NCI-H460 (cell line): ENCODE data around the gene SH3RF3. TPM values are rescaled to one million over a fixed set of nuclear protein-coding genes. Genes with fewer than 3 reads are reported as not detected.
A peak's percentile ranks its signal among the peaks of the same experiment; 100 is the strongest.

Experiments used
- DNase-seq: peaks from one replicate; pipeline ENCODE4 v3.0.0-alpha.2; 2016; ENCODE audit warnings: low read depth; ENCODE audit errors: extremely low read depth
- total RNA-seq: library from RNA; depleted of rRNA; stranded (reverse); fragments of >200 nt; shearing (Covaris generic); gene quantifications from 2 replicates; pipeline ENCODE4 v1.2.3, GENCODE V29; 2014

Gene SH3RF3
- total RNA-seq, 1 experiment from 2014 or later, result 0.32 TPM

- no peak for DNase-seq
Measured at GRCh38 chr2:109271920-109272319, 142.9 kb downstream of the SH3RF3 start.

GRCh38 chr2:109272461-109272860 is 143.5 kb downstream of the SH3RF3 start:
- DNase-seq, result no peak

GRCh38 chr2:109275120-109276012 is 146.4 kb downstream of the SH3RF3 start:
- no peak for DNase-seq

GRCh38 chr2:109277406-109277805 is 148.4 kb downstream of the SH3RF3 start:
- DNase-seq, result no peak

- peak; percentile 25 for DNase-seq
Measured at GRCh38 chr2:109279243-109279860, 150.3 kb downstream of the SH3RF3 start.

- DNase-seq, result no peak
Measured at GRCh38 chr2:109280804-109281203, 151.8 kb downstream of the SH3RF3 start.

GRCh38 chr2:109282360-109282759 is 153.4 kb downstream of the SH3RF3 start:
- DNase-seq, result no peak

GRCh38 chr2:109282865-109283264 is 153.9 kb downstream of the SH3RF3 start:
- DNase-seq, result no peak

GRCh38 chr2:109284826-109285225 is 155.8 kb downstream of the SH3RF3 start:
- no peak for DNase-seq

GRCh38 chr2:109285244-109285651 is 156.2 kb downstream of the SH3RF3 start:
- DNase-seq, result no peak

GRCh38 chr2:109287413-109287812 is 158.4 kb downstream of the SH3RF3 start:
- no peak for DNase-seq

GRCh38 chr2:109287838-109288237 is 158.8 kb downstream of the SH3RF3 start:
- no peak for DNase-seq

GRCh38 chr2:109288544-109289368 is 159.8 kb downstream of the SH3RF3 start:
- DNase-seq, result no peak

GRCh38 chr2:109289504-109290222 is 160.7 kb downstream of the SH3RF3 start:
- no peak for DNase-seq

GRCh38 chr2:109290887-109291643 is 162.1 kb downstream of the SH3RF3 start:
- no peak for DNase-seq

- DNase-seq, result no peak
Measured at GRCh38 chr2:109292386-109292785, 163.4 kb downstream of the SH3RF3 start.

- no peak for DNase-seq
Measured at GRCh38 chr2:109293663-109294062, 164.7 kb downstream of the SH3RF3 start.

GRCh38 chr2:109294523-109294922 is 165.5 kb downstream of the SH3RF3 start:
- DNase-seq, result no peak

GRCh38 chr2:109295070-109295780 is 166.2 kb downstream of the SH3RF3 start:
- DNase-seq, result no peak
